ENCODE data around the gene C17orf67. TPM values are rescaled to one million over a fixed set of nuclear protein-coding genes. Genes with fewer than 3 reads are reported as not detected.
A peak's percentile ranks its signal among the peaks of the same experiment; 100 is the strongest.

Gene C17orf67
- total RNA-seq, 4 donors from 2014 or later, result 0.24 to 1.2 (median 1.2) TPM

DNA sequence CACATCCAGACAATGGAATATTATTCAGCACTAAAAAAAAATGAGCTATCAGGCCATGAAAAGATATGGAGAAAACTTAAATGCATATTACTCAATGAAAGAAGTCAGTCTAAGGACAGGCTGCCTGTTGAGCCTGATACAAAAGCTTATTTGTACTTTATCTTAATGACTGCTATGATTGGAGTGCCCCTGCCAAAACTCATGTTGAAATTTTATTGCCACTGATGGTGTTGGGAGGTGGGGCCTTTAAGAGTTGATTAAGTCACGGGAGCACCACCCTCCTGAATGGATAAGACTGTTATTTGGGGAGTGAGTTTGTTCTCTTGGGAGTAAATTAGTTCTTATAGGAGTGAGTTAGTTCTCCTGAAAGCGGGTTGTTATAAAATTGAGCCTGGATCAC lies 9.9 kb downstream of the C17orf67 start:
- TF ChIP-seq, protein P1, sequence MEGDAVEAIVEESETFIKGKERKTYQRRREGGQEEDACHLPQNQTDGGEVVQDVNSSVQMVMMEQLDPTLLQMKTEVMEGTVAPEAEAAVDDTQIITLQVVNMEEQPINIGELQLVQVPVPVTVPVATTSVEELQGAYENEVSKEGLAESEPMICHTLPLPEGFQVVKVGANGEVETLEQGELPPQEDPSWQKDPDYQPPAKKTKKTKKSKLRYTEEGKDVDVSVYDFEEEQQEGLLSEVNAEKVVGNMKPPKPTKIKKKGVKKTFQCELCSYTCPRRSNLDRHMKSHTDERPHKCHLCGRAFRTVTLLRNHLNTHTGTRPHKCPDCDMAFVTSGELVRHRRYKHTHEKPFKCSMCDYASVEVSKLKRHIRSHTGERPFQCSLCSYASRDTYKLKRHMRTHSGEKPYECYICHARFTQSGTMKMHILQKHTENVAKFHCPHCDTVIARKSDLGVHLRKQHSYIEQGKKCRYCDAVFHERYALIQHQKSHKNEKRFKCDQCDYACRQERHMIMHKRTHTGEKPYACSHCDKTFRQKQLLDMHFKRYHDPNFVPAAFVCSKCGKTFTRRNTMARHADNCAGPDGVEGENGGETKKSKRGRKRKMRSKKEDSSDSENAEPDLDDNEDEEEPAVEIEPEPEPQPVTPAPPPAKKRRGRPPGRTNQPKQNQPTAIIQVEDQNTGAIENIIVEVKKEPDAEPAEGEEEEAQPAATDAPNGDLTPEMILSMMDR (IDR thresholded peaks at IDR 0.05), result no peak
- TF ChIP-seq POLR2A (IDR thresholded peaks at IDR 0.05), result no peak
- intact Hi-C loops (cut with DNase I), result no loop called here
- H3K27ac ChIP-seq, result no peak overlapping the region
- H3K9me3 ChIP-seq, result no peaks in the 10 kb centered on the region
- DNase-seq, result no peak
- peaks cover 0 to 9% of the 10 kb centered on the region in 2 donors for H3K4me1 ChIP-seq
- 93% methylated on average over 2 of the region's 2 CpGs for WGBS, 2 donors
- no peaks in the 10 kb centered on the region for H3K27me3 ChIP-seq
- H3K4me3 ChIP-seq (replicated peaks in 1 of 3), result no peak overlapping the region
- no peaks in the 10 kb centered on the region for H3K36me3 ChIP-seq

DNA sequence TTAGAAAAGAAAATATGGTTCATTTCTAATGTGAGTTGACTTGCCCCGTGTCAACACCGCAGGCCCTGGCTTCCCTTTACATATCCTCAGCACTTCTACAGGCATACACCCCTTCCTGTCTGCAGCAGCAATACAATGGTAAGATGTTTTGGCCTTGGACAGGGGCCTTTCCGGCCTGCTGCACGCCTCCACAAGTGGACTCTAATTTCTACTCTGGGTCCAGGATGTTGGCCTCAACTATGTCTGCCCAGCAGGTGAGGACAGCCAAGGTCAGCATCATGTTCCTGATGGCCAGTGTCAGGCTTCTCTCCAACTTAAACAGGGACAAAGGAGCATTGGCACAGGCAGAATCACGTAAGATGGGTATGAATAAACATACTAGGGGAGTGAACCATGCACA lies 11.0 kb downstream of the C17orf67 start:
- no peaks in the 10 kb centered on the region for H3K36me3 ChIP-seq
- no peaks in the 10 kb centered on the region for H3K9me3 ChIP-seq
- H3K4me1 ChIP-seq, result peaks cover 0 to 9% of the 10 kb centered on the region in 2 donors
- no peak overlapping the region for H3K4me3 ChIP-seq (replicated peaks in 1 of 3)
- H3K27me3 ChIP-seq, result no peaks in the 10 kb centered on the region
- DNase-seq, result peak; percentile 3 to 9
- TF ChIP-seq, protein P1 (IDR thresholded peaks at IDR 0.05), result no peak
- TF ChIP-seq POLR2A (IDR thresholded peaks at IDR 0.05), result no peak
- 57 to 68% methylated on average over 5 of the region's 5 CpGs for WGBS, 2 donors
- intact Hi-C loops (cut with DNase I), result no loop called here
- no peak overlapping the region for H3K27ac ChIP-seq

DNA sequence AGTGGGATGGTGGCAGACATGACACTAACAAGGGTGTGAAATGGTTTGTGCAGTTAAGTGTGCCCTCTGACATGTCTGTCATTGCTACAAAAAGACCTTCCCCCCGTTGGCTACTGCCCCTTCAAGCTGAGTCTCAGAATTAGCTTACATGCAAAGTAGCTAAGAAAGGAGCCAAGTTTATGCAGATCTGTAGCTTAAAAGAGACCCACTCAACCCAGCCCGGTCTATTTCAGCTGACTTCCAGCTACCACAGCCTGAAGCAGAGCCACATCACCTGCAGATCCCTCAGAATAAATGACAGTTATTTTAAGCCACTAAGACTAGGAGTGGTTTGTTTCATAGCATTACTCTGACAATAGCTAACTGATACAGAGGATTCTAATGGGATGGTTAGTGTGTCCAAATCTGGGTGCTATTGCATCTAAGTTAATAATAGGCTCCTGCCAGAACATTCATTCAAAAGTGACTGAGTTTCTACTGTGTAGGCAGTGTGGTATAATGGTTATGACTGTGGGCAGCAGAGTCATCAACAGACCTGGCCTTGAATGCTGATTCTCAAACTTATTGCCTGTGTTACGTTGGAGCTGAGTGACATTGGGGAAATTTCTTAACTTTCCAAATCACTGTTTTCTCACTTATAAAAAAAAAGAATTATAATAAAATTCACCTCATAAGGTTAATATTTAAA lies 11.7 kb downstream of the C17orf67 start:
- Histone ChIP-seq H3K36me3 (no peaks in the 10 kb centered on the region), H3K27ac (no peak overlapping the region), H3K4me3 (replicated peaks in 1 of 3) (no peak overlapping the region), H3K27me3 (no peaks in the 10 kb centered on the region), H3K9me3 (no peaks in the 10 kb centered on the region), H3K4me1 (peaks cover 0 to 9% of the 10 kb centered on the region in 2 donors)
- TF ChIP-seq POLR2A (IDR thresholded peaks at IDR 0.05), result no peak
- TF ChIP-seq, protein P1 (IDR thresholded peaks at IDR 0.05), result no peak
- 92 to 94% methylated on average over 3 of the region's 3 CpGs for WGBS, 2 donors
- intact Hi-C loops (cut with DNase I), result no loop called here
- no peak for DNase-seq

DNA sequence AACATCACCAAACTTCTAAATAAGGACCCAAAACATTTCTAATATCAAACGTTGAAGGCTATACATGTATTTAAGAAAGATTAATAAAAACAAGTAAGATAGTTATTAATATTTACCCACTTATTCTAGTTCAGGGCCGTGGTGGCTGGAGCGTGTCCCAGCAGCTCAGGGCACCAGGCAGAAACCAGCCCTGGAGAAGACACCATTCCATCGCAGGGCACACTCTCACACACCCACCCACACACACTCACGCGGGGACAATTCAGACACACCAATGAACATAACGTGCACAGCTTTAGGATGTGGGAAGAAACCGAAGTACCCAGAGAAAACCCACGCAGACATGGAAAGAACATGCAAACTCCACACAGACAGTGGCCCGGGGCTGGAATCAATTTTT lies 13.5 kb downstream of the C17orf67 start:
- Histone ChIP-seq H3K27ac (no peak overlapping the region), H3K9me3 (no peaks in the 10 kb centered on the region), H3K27me3 (no peaks in the 10 kb centered on the region), H3K36me3 (no peaks in the 10 kb centered on the region), H3K4me3 (replicated peaks in 1 of 3) (no peak overlapping the region), H3K4me1 (peaks cover 0 to 9% of the 10 kb centered on the region in 2 donors)
- whole genome bisulfite sequencing, 2 donors, result 81 to 83% methylated on average over 10 of the region's 10 CpGs
- DNase-seq, result no peak
- intact Hi-C loops (cut with DNase I), result no loop called here
- TF ChIP-seq, protein P1 (IDR thresholded peaks at IDR 0.05), result no peak
- TF ChIP-seq POLR2A (IDR thresholded peaks at IDR 0.05), result no peak

DNA sequence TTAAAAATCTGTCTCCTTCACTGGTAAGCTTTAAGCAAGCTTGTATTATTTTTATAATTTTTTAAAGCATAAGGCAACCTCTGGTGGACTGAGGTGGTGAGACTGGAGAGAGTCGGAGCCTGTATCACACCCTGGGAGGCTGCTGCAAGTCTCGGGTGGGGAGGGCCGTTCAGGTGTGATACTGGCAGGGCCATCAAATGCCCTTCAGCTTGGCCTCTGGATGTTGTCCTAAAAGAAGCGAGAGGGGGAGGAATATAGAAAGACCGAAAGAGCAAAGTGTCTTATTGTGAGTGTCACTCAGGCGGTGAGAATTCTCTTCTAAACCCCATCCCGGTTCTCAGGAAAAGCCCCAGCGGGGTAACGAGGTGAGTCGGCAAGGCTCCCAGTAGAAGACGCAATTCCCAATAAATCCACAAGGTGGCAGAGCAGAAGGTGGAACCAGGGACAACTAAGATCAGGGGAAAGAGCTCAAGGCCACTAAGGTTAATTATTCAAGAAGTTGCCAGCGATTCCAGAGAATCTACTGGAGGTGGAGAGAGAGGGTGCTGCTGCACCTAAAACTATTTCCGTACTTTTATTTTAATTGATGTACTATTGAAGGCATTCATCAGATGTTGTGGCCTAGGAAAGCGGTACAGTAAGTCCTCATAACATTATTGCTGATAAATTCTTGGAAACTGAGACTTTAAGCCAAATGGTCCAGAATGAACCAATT lies 14.1 kb downstream of the C17orf67 start:
- Histone ChIP-seq H3K9me3 (no peaks in the 10 kb centered on the region), H3K4me1 (peaks cover 0 to 9% of the 10 kb centered on the region in 2 donors), H3K27me3 (no peaks in the 10 kb centered on the region), H3K36me3 (no peaks in the 10 kb centered on the region), H3K4me3 (replicated peaks in 1 of 3) (no peak overlapping the region), H3K27ac (no peak overlapping the region)
- DNase-seq, result peak; percentile 62 to 67
- TF ChIP-seq POLR2A (IDR thresholded peaks at IDR 0.05), result no peak
- TF ChIP-seq, protein P1 (IDR thresholded peaks at IDR 0.05), result peak; percentile 60 to 81 (median 77)
- 18 to 19% methylated on average over 14 of the region's 14 CpGs for WGBS, 2 donors
- intact Hi-C loops (cut with DNase I), result loop anchor here (5.0 kb wide), 1 partner anchor 123 kb away; no protein-coding TSS in a partner anchor
